Tibial nerve (tissue), 3 donors: ENCODE data around the gene METTL8.
"Not testable (repeated sequence)": the region's sequence is repeated elsewhere in the genome, so short reads cannot be mapped to it uniquely, and the experiment has no call there.

Experiments
- POLR2A ChIP-seq, 2 donors: fragments of 450-650 bp; IDR thresholded peaks; one replicate each; pipeline ENCODE4 v1.6.1; 2017; ENCODE audit warnings: antibody characterized with exemption in 2 of 2, mild to moderate bottlenecking in 2 of 2, moderate library complexity in 2 of 2
- TF ChIP-seq, protein P1 (sequence below), 5 experiments: fragments of 200-600 bp in 3 of 5; fragments of 450-650 bp in 2 of 5; sonication (generic) in 3 of 5; IDR thresholded peaks; one replicate each; pipeline ENCODE4 v1.5.1; 2016 to 2019; ENCODE audit warnings: antibody characterized with exemption in 5 of 5, mild to moderate bottlenecking in 3 of 5, moderate library complexity in 2 of 5

DNA sequence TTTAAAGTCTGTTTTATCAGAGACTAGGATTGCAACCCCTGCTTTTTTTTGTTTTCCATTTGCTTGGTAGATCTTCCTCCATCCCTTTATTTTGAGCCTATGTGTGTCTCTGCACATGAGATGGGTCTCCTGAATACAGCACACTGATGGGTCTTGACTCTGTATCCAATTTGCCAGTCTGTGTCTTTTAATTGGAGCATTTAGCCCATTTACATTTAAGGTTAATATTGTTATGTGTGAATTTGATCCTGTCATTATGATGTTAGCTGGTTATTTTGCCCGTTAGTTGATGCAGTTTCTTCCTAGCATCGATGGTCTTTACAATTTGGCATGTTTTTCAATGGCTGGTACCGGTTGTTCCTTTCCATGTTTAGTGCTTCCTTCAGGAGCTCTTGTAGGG, 80.0 kb downstream of the METTL8 start:
- TF ChIP-seq, protein P1, sequence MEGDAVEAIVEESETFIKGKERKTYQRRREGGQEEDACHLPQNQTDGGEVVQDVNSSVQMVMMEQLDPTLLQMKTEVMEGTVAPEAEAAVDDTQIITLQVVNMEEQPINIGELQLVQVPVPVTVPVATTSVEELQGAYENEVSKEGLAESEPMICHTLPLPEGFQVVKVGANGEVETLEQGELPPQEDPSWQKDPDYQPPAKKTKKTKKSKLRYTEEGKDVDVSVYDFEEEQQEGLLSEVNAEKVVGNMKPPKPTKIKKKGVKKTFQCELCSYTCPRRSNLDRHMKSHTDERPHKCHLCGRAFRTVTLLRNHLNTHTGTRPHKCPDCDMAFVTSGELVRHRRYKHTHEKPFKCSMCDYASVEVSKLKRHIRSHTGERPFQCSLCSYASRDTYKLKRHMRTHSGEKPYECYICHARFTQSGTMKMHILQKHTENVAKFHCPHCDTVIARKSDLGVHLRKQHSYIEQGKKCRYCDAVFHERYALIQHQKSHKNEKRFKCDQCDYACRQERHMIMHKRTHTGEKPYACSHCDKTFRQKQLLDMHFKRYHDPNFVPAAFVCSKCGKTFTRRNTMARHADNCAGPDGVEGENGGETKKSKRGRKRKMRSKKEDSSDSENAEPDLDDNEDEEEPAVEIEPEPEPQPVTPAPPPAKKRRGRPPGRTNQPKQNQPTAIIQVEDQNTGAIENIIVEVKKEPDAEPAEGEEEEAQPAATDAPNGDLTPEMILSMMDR (IDR thresholded peaks at IDR 0.05), result not testable (repeated sequence)
- not testable (repeated sequence) for TF ChIP-seq POLR2A (IDR thresholded peaks at IDR 0.05)
